ENCODE data around the gene STXBP4. TPM values are rescaled to one million over a fixed set of nuclear protein-coding genes. Genes with fewer than 3 reads are reported as not detected.

Gene STXBP4
- total RNA-seq, 1 experiment from 2014 or later: 16.5 TPM

- no peak overlapping the region for H3K18ac ChIP-seq (ENCODE audit: insufficient read length, low read depth, low read length)
- Mint-ChIP-seq H3K27ac (no peak overlapping the region), H3K9me3 (peaks cover 3 to 7% of the 10 kb centered on the region in 2 experiments; a peak in 4 of 5 replicates), H3K36me3 (ENCODE audit: insufficient read depth in 1 of 3, low read depth in 3 of 3) (peaks cover 3 to 8% (median 5%) of the 10 kb centered on the region in 3 experiments; a peak in 4 of 7 replicates), H3K27me3 (ENCODE audit: low read depth) (no peaks in the 10 kb centered on the region), H3K4me3 (no peak overlapping the region), H3K4me1 (no peaks in the 10 kb centered on the region)
- no peak overlapping the region for H3K56ac ChIP-seq (ENCODE audit: insufficient read length, low read depth, low read length)
- no peaks in the 10 kb centered on the region for H3K79me2 ChIP-seq (ENCODE audit: insufficient read depth, low read length)
- H3T11ph ChIP-seq (ENCODE audit: low read length): no peak overlapping the region
- H4K91ac ChIP-seq (ENCODE audit: insufficient read length, low read depth, low read length): no peak overlapping the region
- no peaks in the 10 kb centered on the region for H3K23me2 ChIP-seq (ENCODE audit: insufficient read length, low read depth, low read length, poor library complexity, severe bottlenecking)
- no peaks in the 10 kb centered on the region for H4K20me1 ChIP-seq (ENCODE audit: control insufficient read depth, insufficient read depth, insufficient read length)
- H2AFZ ChIP-seq (ENCODE audit: low read length): no peak overlapping the region
- no peaks in the 10 kb centered on the region for H3K4me1 ChIP-seq (ENCODE audit: insufficient read depth, low read length)
- no peak overlapping the region for H2AK5ac ChIP-seq (ENCODE audit: insufficient read length, low read length)
- no peak overlapping the region for H3K27ac ChIP-seq (ENCODE audit: insufficient read length, low read depth, low read length)
- no peak overlapping the region for H2BK12ac ChIP-seq (ENCODE audit: insufficient read length, low read depth, low read length)
- H2BK15ac ChIP-seq (ENCODE audit: low read depth, low read length): no peak overlapping the region
- H3K9ac ChIP-seq (ENCODE audit: extremely low read depth, insufficient read length, low read length): no peak overlapping the region
- no peaks in the 10 kb centered on the region for H3K9me3 ChIP-seq (ENCODE audit: control insufficient read depth, low read depth, low read length)
- no peak overlapping the region for H2BK5ac ChIP-seq (ENCODE audit: insufficient read length, low read length)
- no peak overlapping the region for H2BK20ac ChIP-seq (ENCODE audit: low read depth, low read length, poor library complexity, severe bottlenecking)
- no peaks in the 10 kb centered on the region for H3K27me3 ChIP-seq (ENCODE audit: insufficient read depth, low read length)
- H2BK120ac ChIP-seq (ENCODE audit: low read depth, low read length, poor library complexity, severe bottlenecking): no peak overlapping the region
- no peak overlapping the region for H4K8ac ChIP-seq (replicated peaks; ENCODE audit: insufficient read length, low read depth, low read length)
- H4K5ac ChIP-seq (ENCODE audit: insufficient read length, low read depth, low read length): no peak overlapping the region
- no peak overlapping the region for H3K23ac ChIP-seq (ENCODE audit: insufficient read length, low read depth, low read length)
- TF ChIP-seq, protein P1, sequence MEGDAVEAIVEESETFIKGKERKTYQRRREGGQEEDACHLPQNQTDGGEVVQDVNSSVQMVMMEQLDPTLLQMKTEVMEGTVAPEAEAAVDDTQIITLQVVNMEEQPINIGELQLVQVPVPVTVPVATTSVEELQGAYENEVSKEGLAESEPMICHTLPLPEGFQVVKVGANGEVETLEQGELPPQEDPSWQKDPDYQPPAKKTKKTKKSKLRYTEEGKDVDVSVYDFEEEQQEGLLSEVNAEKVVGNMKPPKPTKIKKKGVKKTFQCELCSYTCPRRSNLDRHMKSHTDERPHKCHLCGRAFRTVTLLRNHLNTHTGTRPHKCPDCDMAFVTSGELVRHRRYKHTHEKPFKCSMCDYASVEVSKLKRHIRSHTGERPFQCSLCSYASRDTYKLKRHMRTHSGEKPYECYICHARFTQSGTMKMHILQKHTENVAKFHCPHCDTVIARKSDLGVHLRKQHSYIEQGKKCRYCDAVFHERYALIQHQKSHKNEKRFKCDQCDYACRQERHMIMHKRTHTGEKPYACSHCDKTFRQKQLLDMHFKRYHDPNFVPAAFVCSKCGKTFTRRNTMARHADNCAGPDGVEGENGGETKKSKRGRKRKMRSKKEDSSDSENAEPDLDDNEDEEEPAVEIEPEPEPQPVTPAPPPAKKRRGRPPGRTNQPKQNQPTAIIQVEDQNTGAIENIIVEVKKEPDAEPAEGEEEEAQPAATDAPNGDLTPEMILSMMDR (conservative IDR thresholded peaks at IDR 0.05): no peak
- no peak overlapping the region for H3K4me2 ChIP-seq (ENCODE audit: insufficient read depth, insufficient read length, low read length)
- DNase-seq: no peak
- H3K14ac ChIP-seq (ENCODE audit: insufficient read depth, low read length): no peak overlapping the region
- no peak overlapping the region for H3K4ac ChIP-seq (ENCODE audit: low read depth, low read length)
- no CpG with 5 or more reads among the region's 5 CpGs for WGBS (ENCODE audit: extremely low coverage, insufficient read length, low lambda C conversion rate)
- no peaks in the 10 kb centered on the region for H3K79me1 ChIP-seq (ENCODE audit: insufficient read depth, low read depth, low read length, poor library complexity, severe bottlenecking)
Measured at GRCh38 chr17:55168958-55169687, 200.6 kb downstream of the STXBP4 start.

All from H9 (cell line).